Erythroblast (primary cell): ENCODE results near the gene CTU2.

Source experiments
- GATA1 ChIP-seq: IDR thresholded peaks from 2 replicates; pipeline ENCODE4 v1.6.1; 2011; ENCODE audit warnings: low read depth, mild to moderate bottlenecking, control low read depth, low read length, moderate library complexity
- POLR2A ChIP-seq: IDR thresholded peaks from 2 replicates; pipeline ENCODE4 v1.6.1; 2011; ENCODE audit warnings: mild to moderate bottlenecking, low read length

DNA sequence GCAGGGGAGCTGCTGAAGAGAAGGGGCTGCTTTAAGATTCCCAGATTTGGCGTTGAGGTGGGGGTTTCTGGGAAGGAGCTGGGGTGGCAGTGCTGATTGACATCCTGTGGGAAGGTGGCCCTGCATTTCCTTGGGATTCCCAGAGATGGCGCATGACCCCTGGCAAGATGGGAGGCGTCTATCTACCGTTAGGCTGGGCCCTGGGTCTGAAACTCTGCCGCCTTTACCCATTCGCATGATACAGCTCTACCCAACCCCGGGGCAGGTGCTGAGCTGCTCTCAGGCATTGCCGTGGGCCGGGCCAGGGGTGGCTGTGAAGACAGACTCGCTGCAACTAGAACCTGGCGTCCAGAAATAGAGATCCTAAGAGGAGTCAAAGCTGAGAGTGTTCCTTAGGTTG lies 33.5 kb upstream of the CTU2 start:
- TF ChIP-seq POLR2A: no peak
- no peak for TF ChIP-seq GATA1
